Measurements from ENCODE around the gene CBL. TPM values are rescaled to one million over a fixed set of nuclear protein-coding genes. Genes with fewer than 3 reads are reported as not detected.

The CBL gene
- total RNA-seq, 1 experiment from 2014 or later: 5.7 TPM

DNA sequence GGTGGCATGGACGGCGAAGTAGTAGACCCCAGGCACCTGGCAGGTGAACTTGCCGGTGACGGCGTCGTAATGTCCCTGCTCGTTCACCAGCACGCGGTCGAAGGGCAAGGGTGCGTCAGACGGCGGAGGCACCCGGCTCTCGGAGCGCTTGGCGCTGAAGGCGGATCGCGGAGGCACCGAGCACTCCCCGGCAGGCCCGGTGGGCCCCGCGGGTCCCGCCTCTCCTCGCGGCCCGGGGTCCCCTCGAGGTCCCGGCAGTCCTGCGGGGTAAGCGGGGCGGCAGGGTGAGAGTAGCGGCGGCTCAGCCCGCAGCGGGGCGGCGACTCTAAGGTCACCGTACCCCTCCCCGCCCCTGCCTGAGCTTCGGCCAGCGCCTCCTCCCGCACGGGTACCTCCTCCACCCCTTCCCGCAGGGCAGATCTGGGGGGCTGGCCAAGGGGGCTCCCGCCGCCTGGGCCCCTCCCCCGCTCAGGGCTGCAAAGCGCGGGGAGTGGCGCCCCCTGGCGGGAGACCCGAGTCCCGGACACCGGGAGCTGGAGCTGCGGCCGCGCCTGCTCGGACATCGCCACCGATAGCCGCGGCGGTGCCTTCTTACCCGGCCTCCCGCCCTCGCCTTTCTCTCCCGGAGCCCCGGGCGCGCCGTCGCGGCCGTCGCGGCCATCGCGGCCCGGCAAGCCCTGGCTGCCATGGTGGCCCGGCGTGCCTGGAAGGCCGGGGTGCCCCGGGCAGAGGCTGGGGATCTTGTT is 133.6 kb downstream of the CBL start:
- H3K9me3 ChIP-seq: no peaks in the 10 kb centered on the region
- H3K4me3 ChIP-seq: no peak overlapping the region
- peaks cover 28% of the 10 kb centered on the region for H3K36me3 ChIP-seq
- peak; percentile 42 for DNase-seq
- no peaks in the 10 kb centered on the region for H3K27me3 ChIP-seq

DNA sequence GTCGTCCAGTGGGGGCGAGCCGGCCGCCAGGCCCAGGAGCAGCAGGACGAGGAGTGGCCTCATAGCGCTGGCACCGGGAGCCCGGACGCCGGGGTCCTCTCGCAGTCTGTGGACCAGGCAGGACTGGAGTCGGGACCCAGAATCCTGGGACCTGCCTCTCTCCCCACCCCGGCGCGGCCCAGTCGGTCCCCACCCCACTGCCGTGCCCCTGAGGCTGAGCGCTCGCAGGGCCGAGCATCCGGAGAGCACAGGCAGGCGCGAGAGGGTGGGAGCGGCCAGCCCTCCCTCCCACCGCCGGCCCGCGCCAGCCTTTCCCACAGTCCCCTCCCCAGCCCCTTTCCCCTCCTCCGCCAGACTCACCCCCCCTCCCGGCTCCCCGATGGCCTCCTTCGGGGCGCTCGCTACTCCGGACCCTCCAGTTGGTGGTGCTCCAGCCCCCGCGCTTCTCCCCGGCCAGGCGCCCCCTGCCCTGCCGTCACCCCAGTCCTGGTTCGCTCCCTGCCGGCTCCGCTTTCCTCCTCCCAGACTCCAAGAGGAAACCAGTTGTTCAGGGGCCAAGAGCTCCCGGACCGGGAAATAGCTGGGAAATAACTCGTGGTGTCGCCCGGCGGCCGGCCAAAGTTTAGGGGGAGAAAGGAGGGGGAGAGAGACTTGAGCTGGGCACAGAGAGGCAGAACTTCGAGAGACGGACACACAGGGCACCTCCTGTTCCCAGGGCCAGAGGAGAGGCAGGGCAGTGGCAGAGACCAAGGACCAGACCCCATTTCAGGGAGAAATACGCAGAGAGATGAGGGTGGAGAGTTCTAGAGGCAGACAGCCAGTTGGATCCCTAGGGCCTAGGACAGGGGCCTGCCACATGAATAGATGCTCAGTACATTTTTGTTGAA is 134.4 kb downstream of the CBL start, which contains the start of gene C1QTNF5:
TSS of gene C1QTNF5 (minus strand) at position 549 of the 887 bp plus-strand sequence. CDS start at position 63, 486 bp downstream.
- Histone ChIP-seq H3K36me3 (peaks cover 21% of the 10 kb centered on the region), H3K9me3 (no peaks in the 10 kb centered on the region), H3K4me3 (no peak within 1 kb of the TSS), H3K27me3 (no peaks in the 10 kb centered on the region)
- no peak for DNase-seq

DNA sequence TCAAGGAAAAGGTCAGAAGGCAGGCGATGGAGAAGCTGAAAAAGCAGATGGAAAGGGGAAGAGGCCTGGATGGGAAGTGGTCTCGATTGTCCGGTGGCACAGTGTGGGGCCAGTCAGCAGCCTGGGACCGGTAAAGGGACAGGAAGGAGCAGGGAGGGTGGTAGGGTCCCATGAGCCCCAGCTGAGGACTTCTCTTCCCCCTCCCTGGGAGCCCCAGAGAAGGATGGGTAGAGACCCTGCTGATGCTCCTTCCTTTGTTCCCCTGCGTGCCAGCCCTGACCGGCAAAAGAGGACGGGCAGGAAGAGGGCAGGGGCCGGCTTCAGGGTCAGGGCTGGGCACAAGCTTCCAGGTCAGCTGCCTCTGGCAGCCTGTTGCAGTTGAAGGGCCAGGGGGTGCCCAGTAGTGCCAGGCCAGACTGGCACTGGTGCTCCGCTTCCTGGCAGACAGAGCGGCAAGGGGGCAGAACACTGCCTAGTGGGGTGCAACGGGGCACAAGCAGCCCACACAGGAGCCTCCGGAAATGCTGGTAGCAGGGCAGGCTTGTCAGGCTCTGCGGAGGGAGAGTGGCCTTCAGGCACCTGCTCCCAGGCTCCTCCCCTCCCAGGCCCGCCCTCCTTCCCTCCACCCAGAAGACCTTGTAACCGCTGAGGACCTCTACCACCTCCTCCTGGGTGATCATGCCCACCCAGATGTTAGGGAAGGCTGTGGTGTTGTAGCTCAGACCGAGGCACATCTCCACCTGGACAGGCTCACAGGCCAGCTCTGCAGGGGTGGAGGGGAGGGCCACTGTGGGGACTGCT is 135.3 kb downstream of the CBL start:
- no peaks in the 10 kb centered on the region for H3K27me3 ChIP-seq
- H3K4me3 ChIP-seq: no peak overlapping the region
- H3K36me3 ChIP-seq: peaks cover 13% of the 10 kb centered on the region
- DNase-seq: no peak
- no peaks in the 10 kb centered on the region for H3K9me3 ChIP-seq

DNA sequence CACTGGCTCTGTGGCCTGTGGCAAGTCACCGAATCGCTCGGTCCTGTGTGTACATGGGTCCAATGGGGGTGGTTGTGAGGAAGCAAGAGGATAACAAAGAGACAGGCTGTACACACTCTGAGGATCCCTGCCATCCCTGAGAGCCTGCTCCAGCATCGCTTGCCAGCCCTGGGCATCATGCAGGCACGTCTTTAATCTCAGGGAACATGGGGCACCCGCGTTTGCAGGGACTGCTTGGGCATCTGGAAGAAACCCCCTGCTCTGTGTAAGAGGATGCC is 135.8 kb downstream of the CBL start:
- Histone ChIP-seq H3K4me3 (no peak overlapping the region), H3K27me3 (no peaks in the 10 kb centered on the region), H3K36me3 (peaks cover 8% of the 10 kb centered on the region), H3K9me3 (no peaks in the 10 kb centered on the region)
- DNase-seq: no peak

GRCh38 chr11:119342362-119343130 is 136.4 kb downstream of the CBL start:
- Histone ChIP-seq H3K27me3 (no peaks in the 10 kb centered on the region), H3K36me3 (peaks cover 3% of the 10 kb centered on the region; the same call in 1 of the 2 replicates), H3K9me3 (no peaks in the 10 kb centered on the region), H3K4me3 (no peak overlapping the region)
- DNase-seq: no peak

GRCh38 chr11:119343726-119344125 is 137.6 kb downstream of the CBL start:
- no peak overlapping the region for H3K4me3 ChIP-seq

GRCh38 chr11:119344291-119345010 is 138.3 kb downstream of the CBL start:
- peak; percentile 71 for DNase-seq
- no peak overlapping the region for H3K4me3 ChIP-seq
- H3K9me3 ChIP-seq: no peaks in the 10 kb centered on the region
- H3K36me3 ChIP-seq: no peaks in the 10 kb centered on the region
- no peaks in the 10 kb centered on the region for H3K27me3 ChIP-seq

More at GRCh38 chr11:119343726-119344125, 137.6 kb downstream of the CBL start:
- no peak for DNase-seq
- Histone ChIP-seq H3K36me3 (no peaks in the 10 kb centered on the region), H3K27me3 (no peaks in the 10 kb centered on the region), H3K9me3 (no peaks in the 10 kb centered on the region)

- H3K36me3 ChIP-seq: no peaks in the 10 kb centered on the region
- no peaks in the 10 kb centered on the region for H3K27me3 ChIP-seq
- H3K9me3 ChIP-seq: no peaks in the 10 kb centered on the region
- no peak overlapping the region for H3K4me3 ChIP-seq
- no peak for DNase-seq
Observed at GRCh38 chr11:119345685-119346084, 139.5 kb downstream of the CBL start.

GRCh38 chr11:119346605-119347004 is 140.5 kb downstream of the CBL start, which contains the start of gene MFRP:
TSS of gene MFRP (minus strand) at chr11:119346705. CDS start at chr11:119346513, 192 bp downstream.
- Histone ChIP-seq H3K9me3 (no peaks in the 10 kb centered on the region), H3K36me3 (no peaks in the 10 kb centered on the region), H3K4me3 (no peak within 1 kb of the TSS), H3K27me3 (no peaks in the 10 kb centered on the region)
- no peak for DNase-seq

- Histone ChIP-seq H3K27me3 (no peaks in the 10 kb centered on the region), H3K4me3 (no peak overlapping the region), H3K9me3 (no peaks in the 10 kb centered on the region), H3K36me3 (no peaks in the 10 kb centered on the region)
- no peak for DNase-seq
Observed at GRCh38 chr11:119347242-119347641, 141.1 kb downstream of the CBL start.

- H3K36me3 ChIP-seq: no peaks in the 10 kb centered on the region
- H3K27me3 ChIP-seq: no peaks in the 10 kb centered on the region
- no peak for DNase-seq
- H3K9me3 ChIP-seq: no peaks in the 10 kb centered on the region
- H3K4me3 ChIP-seq: no peak overlapping the region
Observed at GRCh38 chr11:119347940-119348605, 141.9 kb downstream of the CBL start.

- peaks cover 5% of the 10 kb centered on the region; the same call in 1 of the 2 replicates for H3K36me3 ChIP-seq
- H3K4me3 ChIP-seq: no peak overlapping the region
- no peaks in the 10 kb centered on the region for H3K27me3 ChIP-seq
- no peak for DNase-seq
- H3K9me3 ChIP-seq: no peaks in the 10 kb centered on the region
Observed at GRCh38 chr11:119350302-119350701, 144.2 kb downstream of the CBL start.

- Histone ChIP-seq H3K4me3 (no peak overlapping the region), H3K9me3 (no peaks in the 10 kb centered on the region), H3K36me3 (peaks cover 10% of the 10 kb centered on the region), H3K27me3 (no peaks in the 10 kb centered on the region)
- DNase-seq: no peak
Observed at GRCh38 chr11:119351232-119351631, 145.1 kb downstream of the CBL start.

GRCh38 chr11:119352857-119353260 is 146.7 kb downstream of the CBL start:
- Histone ChIP-seq H3K9me3 (no peaks in the 10 kb centered on the region), H3K27me3 (no peaks in the 10 kb centered on the region), H3K36me3 (peaks cover 20% of the 10 kb centered on the region), H3K4me3 (no peak overlapping the region)
- no peak for DNase-seq

All from MG63 (cell line).